HG02870 (cell line): ENCODE results near the gene METTL16.
"Not testable (repeated sequence)": the region's sequence is repeated elsewhere in the genome, so short reads cannot be mapped to it uniquely, and the experiment has no call there.

Source experiments
- ATAC-seq: cut with Tn5 transposase; IDR thresholded peaks from one replicate; pipeline ENCODE4 v1.9.1; 2021; ENCODE audit warnings: mild to moderate bottlenecking, moderate library complexity; ENCODE audit not compliant: unreplicated experiment

METTL16 gene

GRCh38 chr17:2453325-2453724 is 58.4 kb downstream of the METTL16 start:
- no peak for ATAC-seq

- no peak for ATAC-seq
Measured at GRCh38 chr17:2452216-2452750, 59.4 kb downstream of the METTL16 start.

GRCh38 chr17:2450016-2450650 is 61.6 kb downstream of the METTL16 start:
- no peak for ATAC-seq

DNA sequence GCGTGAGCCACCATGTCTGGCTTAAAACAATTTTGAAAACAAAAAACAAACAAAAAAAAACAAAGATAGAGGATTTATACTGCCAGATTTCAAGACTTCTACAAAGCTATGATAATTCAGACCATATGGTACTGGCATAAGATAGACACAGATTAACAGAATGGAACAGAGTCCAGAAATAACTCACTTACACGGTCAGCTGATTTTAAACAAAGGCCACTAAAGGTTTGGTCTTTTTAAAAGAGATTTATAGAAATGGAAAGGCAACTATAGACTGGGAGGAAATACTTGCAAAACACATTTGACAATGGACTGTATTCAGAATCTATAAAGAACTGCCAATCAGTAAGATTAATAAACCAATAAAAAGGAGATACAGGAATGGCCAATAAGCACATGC is 62.2 kb downstream of the METTL16 start:
- ATAC-seq = no peak

DNA sequence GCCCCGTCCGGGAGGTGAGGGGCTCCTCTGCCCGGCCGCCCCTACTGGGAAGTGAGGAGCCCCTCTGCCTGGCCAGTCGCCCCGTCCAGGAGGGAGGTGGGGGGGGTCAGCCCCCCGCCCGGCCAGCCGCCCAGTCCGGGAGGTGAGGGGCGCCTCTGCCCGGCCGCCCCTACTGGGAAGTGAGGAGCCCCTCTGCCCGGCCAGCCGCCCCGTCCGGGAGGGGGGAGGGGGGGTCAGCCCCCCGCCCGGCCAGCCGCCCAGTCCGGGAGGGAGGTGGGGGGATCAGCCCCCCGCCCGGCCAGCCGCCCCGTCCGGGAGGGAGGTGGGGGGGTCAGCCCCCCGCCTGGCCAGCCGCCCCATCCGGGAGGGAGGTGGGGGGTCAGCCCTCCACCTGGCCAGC is 64.2 kb downstream of the METTL16 start:
- not testable (repeated sequence) for ATAC-seq

DNA sequence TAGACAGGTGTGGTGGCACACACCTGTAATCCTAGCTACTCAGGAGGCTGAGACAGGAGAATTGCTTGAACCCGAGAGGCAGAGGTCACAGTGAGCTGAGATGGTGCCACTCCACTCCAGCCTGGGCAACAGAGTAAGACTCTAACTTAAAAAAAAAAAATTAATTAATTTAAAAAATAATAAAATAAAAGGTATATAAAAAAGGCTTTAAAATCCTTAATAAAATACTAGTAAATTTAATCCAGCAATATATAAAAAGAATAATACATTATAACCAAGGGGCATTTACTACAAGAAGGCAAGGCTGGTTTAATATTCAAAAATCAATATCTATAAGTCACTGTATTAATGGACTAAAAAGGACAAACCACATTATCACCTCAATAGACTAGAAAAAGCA is 66.0 kb downstream of the METTL16 start:
- no peak for ATAC-seq

DNA sequence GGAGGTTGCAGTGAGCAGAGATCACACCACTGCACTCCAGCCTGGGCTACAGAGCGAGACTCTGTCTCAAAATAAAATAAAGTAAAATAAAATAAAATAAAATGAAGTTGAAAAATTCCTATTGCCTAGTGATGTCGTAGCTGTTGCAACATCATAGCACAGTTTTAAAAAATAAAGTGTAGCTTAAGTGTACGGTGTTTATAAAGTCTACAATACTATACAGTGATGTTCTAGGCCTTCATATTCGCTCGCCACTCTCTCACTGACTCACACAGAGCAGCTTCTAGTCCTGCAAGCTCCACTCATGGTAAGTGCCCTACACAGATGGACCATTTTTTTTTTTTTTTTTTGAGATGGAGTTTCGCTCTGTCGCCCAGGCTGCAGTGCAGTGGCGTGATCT is 67.3 kb downstream of the METTL16 start:
- ATAC-seq = no peak

DNA sequence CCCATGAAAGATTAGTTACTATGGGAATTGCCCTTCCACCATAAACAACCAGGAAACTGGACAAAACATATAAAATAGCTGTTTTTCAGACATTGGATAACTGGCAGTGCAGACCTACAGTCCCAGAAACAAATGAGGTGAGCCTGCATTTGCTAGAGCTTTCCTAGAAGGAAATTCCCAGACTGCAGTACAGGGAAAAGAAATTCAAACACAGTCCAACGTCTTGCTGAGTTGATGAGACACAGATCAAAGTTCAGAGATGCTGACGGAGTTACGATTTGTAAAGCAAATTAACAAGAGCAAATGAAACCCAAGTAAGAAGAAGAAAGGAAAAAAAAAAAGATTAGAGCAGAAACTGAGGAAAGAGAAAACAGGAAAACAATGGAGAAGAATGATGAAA is 69.5 kb downstream of the METTL16 start:
- no peak for ATAC-seq

DNA sequence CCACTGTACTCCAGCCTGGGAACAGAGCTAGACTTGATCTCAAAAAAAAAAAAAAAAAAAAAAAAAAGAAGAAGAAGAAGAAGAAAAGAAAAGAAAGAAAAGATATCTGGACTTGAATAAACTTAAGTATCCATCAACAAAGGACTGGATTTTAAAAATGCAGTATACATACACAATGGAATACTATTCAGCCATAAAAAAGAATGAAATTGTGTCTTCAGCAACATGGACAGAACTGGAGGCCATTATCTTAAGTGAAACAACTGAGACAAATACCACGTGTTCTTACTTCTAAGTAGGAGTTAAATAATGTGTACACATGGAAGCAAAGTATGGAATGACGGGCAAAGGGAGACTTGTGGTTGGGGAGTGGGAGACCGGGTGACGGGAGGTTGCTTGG is 70.8 kb downstream of the METTL16 start:
- no peak for ATAC-seq

- ATAC-seq = not testable (repeated sequence)
Measured at GRCh38 chr17:2439997-2440396, 71.7 kb downstream of the METTL16 start.

DNA sequence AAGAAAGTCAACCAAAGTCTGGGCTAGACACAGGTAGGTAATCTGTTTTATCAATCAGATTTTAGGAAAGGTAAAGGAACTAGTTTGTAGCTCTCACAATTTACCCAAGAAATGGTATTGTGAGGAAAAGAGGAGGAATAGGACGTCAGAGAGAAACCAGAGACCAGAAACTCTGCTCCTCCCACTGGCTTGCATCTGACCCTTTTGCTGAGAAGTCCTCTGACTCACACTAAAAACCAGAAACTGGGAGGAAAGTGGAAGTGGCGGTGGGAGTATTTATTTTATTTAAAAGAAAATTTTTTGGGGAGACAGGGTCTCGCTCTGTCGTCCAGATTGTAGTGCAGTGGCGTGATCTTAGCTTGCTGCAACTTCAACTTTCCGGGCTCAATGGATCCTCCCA is 72.9 kb downstream of the METTL16 start:
- ATAC-seq = no peak

- no peak for ATAC-seq
Measured at GRCh38 chr17:2436316-2436905, 75.3 kb downstream of the METTL16 start.

- no peak for ATAC-seq
Measured at GRCh38 chr17:2435862-2436261, 75.8 kb downstream of the METTL16 start.

GRCh38 chr17:2435181-2435741 is 76.4 kb downstream of the METTL16 start:
- no peak for ATAC-seq

- no peak for ATAC-seq
Measured at GRCh38 chr17:2433696-2434095, 78.0 kb downstream of the METTL16 start.

- ATAC-seq = no peak
Measured at GRCh38 chr17:2427910-2428309, 83.8 kb downstream of the METTL16 start.

DNA sequence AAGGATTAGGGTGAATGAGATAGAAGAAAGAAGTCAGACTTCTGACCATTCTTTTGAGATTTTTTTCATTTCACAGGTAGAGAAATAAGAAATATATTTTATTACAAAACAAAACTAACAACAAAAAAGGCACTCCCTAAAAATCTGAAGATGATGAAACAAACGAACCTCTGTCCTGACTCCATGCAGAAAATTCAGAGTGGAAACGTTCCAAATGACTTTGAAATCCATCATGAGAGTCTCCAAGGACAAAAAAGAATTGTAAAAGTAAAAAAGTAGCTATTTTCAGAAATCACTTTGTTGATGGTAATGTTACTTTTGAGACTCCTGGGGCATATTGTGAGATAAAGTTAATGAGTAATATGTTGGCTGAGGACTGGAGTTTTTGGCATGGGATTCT is 84.5 kb downstream of the METTL16 start:
- ATAC-seq = no peak

GRCh38 chr17:2423271-2423670 is 88.4 kb downstream of the METTL16 start:
- ATAC-seq = no peak

DNA sequence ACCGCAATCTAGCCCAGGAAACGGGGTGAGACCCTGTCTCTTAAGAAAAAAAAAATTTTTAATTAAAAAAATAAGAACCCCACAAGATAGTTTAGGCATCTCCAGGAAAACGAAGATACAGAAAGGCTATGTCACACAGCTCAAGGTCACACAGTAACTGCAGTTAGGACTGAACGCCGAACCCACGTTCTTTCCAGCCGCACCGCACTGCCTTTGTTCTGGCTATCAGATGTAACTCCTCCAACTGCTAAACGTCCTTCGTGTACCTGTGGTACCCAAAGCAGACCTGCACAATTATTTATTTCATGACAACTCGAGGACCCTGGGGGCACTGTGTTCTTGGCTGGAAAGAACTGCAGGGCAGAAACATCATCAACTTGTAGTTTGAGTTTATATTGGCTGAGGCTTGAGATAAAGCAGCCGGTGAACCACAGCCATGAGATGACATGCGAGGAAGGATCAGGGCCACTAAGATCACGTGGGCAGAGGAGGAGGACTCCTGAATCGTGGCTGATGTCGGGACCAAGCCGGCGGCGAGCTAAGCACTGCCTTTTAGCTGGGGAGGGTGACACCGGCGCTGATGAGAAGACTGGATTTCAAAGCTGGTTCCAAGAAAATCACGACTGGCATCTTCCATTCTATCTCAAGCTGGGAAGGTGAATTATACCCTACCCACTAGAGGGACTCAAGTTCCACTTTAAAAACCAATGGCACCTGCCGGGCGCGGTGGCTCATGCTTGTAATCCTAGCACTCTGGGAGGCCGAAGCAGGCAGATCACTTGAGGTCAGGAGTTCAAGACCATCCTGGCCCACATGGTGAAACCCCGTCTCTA is 90.2 kb downstream of the METTL16 start:
- no peak for ATAC-seq

DNA sequence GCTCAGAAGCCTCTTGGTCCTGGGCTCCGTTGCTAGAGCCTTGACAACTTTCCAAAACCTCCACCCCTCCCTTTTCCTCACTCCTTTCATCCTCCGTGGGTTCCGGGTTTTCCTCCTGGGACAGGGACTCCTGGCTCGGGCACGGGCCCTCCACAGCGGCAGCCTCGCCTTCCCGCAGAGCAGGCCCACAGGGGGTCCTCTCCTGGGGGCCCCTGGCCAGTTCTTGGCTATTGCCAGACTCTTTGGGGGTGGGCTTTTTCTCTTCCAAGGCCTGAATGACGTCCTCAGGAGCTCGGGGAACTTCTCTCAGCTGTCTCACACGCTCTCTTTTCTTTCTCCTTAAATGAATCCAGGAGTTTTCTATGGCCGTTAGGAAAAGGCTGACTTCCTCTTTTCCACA is 91.5 kb downstream of the METTL16 start:
- ATAC-seq = no peak

- no peak for ATAC-seq
Measured at GRCh38 chr17:2419486-2419885, 92.2 kb downstream of the METTL16 start.

GRCh38 chr17:2418572-2418971 is 93.1 kb downstream of the METTL16 start:
- no peak for ATAC-seq
